BE2C (cell line): ENCODE measurements around the gene COL23A1.
A peak's percentile ranks its signal among the peaks of the same experiment; 100 is the strongest.

ENCODE experiments used
- DNase-seq: peaks from one replicate; pipeline ENCODE4 v3.0.0-alpha.2; 2020
- H3K27me3 ChIP-seq: fragments of 250-450 bp; sonication (Bioruptor Pico); 2 replicates; pipeline ENCODE4 v1.5.1; 2020; ENCODE audit warnings: mild to moderate bottlenecking
- H3K36me3 ChIP-seq: fragments of 250-450 bp; sonication (Bioruptor Pico); 2 replicates; pipeline ENCODE4 v1.5.1; 2020; ENCODE audit warnings: mild to moderate bottlenecking
- H3K4me1 ChIP-seq: fragments of 250-450 bp; sonication (Bioruptor Pico); 2 replicates; pipeline ENCODE4 v1.5.1; 2020
- H3K4me3 ChIP-seq: 2 replicates; pipeline ENCODE4 v1.5.1; 2011; ENCODE audit warnings: low read depth, low read length
- H3K9me3 ChIP-seq: fragments of 250-450 bp; sonication (Bioruptor Pico); 2 replicates; pipeline ENCODE4 v1.5.1; 2020
- TF ChIP-seq, protein P1 (sequence below): IDR thresholded peaks from 2 replicates; pipeline ENCODE4 v1.5.1; 2012; ENCODE audit warnings: mild to moderate bottlenecking, low read depth, low read length

COL23A1 gene

DNA sequence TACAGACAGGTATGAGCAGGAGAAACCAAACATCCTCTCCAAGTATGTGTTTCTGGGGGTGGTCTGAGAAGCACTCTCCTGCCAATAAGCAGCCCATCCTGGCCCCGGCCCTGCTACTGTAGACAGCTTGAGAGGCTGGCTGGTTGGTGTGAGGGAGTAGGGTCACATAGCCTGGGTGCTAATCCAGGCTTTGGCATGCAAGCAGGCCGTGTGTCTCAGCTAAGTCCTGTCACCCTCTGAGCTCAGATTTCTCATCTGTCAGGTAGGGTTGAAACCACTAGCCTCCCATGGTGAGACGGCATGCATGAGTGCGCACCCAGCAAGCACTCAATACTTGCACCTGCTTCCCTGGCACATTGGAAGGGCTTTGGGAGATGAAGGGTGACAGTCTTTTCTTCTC is 307.8 kb downstream of the COL23A1 start:
- TF ChIP-seq, protein P1, sequence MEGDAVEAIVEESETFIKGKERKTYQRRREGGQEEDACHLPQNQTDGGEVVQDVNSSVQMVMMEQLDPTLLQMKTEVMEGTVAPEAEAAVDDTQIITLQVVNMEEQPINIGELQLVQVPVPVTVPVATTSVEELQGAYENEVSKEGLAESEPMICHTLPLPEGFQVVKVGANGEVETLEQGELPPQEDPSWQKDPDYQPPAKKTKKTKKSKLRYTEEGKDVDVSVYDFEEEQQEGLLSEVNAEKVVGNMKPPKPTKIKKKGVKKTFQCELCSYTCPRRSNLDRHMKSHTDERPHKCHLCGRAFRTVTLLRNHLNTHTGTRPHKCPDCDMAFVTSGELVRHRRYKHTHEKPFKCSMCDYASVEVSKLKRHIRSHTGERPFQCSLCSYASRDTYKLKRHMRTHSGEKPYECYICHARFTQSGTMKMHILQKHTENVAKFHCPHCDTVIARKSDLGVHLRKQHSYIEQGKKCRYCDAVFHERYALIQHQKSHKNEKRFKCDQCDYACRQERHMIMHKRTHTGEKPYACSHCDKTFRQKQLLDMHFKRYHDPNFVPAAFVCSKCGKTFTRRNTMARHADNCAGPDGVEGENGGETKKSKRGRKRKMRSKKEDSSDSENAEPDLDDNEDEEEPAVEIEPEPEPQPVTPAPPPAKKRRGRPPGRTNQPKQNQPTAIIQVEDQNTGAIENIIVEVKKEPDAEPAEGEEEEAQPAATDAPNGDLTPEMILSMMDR: no peak
- Histone ChIP-seq H3K27me3 (no peaks in the 10 kb centered on the region), H3K4me3 (no peak overlapping the region), H3K36me3 (no peaks in the 10 kb centered on the region), H3K9me3 (peaks cover 8% of the 10 kb centered on the region), H3K4me1 (0 out of 2 replicates have a peak, but pooled peaks cover 4% of the 10 kb centered on the region)
- DNase-seq: no peak

DNA sequence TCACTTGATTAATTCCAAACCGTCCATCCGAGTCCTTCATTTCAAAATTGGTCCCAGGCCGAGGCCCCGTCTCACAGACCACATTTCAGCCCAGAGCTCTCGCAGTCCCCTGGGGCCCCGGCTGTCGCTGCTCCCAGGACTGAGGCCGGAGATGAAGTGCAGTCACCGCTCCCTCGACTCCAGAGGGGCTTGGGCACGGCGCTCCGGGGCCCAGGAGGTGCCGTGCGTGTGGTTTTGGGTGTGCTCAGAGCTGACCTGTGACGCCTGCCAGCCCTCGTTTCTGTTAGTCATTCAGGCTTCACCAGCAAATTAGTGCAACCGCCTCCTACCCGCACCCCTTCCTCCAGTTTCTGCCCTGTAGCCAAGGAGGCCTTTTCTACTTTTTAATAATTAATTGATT is 308.9 kb downstream of the COL23A1 start:
- Histone ChIP-seq H3K36me3 (no peaks in the 10 kb centered on the region), H3K9me3 (peaks cover 8% of the 10 kb centered on the region), H3K27me3 (no peaks in the 10 kb centered on the region), H3K4me1 (0 out of 2 replicates have a peak, but pooled peaks cover 4% of the 10 kb centered on the region), H3K4me3 (no peak overlapping the region)
- TF ChIP-seq, protein P1: no peak
- peak; percentile 66 for DNase-seq

DNA sequence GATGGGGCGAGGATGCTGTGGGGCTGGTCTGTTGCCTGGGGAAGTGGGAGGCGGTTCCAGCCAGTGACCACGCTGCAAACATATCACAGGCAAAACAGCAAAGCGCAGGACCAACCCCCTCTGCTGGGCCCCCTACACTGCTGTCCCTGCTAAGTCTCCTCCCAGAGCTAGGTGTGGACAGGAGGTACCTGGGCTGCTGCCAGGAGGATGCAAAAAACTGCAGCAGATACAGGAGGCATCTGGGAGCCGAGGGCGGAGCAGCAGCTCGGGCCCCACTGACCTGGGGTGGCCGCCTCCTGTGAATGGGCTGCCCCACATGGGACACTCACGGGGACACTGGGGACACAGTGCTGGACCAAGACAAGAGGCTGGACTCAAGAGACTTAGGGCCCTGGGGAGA is 309.6 kb downstream of the COL23A1 start:
- Histone ChIP-seq H3K4me1 (0 out of 2 replicates have a peak, but pooled peaks cover 4% of the 10 kb centered on the region), H3K9me3 (peaks cover 8% of the 10 kb centered on the region), H3K27me3 (no peaks in the 10 kb centered on the region), H3K36me3 (no peaks in the 10 kb centered on the region), H3K4me3 (no peak overlapping the region)
- DNase-seq: no peak
- TF ChIP-seq, protein P1: no peak

DNA sequence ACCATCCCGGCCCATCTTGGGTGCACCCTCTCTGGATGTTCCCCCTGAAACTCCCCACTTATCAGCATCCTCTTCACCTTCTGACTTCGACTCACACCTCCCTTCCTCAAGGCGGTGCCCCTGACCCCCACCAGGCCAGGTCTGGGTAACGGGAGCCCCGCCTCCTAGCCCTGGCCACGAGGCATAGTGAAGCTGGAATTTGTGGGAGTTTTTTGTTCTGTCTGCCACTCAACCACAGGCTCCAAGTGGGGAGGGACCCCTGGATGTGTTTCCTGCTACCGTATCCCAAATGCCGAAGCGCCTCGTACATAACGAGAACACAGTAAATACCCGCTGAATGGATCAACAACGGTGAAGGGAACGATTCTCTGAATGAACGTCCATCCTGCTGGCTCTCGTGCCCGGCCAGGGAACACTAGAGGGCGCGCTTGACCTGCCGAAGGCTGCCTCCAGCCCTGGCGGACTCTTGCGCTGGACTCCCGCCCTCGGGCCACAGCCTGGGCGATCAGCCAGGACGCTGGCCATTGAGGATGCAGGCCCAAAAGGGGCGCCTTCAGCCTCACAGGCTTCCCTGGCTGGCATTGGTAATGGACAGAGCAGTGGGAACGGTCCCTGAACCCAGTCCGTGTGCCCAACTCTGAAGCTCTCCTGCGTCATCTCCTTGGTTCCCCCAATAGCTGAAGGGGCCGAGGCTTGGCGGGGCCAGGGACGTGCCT is 310.3 kb downstream of the COL23A1 start:
- Histone ChIP-seq H3K9me3 (peaks cover 8% of the 10 kb centered on the region), H3K27me3 (no peaks in the 10 kb centered on the region), H3K4me3 (no peak overlapping the region), H3K4me1 (0 out of 2 replicates have a peak, but pooled peaks cover 4% of the 10 kb centered on the region), H3K36me3 (no peaks in the 10 kb centered on the region)
- TF ChIP-seq, protein P1: peak; percentile 97
- peak; percentile 91 for DNase-seq

DNA sequence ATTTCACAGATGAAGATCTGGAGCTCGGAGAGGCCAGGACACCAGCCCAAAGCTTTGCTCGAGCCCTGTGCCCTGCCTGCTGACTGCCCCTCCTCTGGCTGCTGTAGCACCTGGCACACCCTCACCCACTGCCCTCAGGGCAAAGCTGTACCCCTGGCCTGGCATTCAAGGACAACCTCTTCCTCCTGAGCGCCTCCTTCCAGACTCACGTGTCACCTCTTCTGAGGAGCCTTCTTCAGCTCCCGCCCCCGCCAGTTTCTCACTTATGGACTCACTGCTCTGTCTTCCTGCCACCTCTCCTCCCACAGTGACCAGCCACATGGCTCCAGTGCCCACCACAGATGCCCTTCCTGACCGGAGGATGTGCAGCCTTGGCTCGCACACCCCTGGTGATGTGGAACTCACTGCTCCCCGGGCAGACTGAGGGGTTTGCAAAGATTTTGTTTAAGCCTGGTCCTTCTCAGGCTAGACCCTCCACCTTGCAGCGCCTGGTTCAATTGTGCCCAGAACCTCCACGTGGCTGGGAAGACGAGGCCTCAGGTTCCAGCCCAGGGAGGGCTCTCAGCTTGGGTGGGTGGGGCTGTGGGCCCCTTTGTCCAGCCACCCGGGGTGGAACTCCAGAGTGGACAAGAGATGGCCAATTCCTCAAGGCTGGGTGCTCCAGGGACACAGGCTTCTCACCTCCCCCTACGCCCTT is 311.0 kb downstream of the COL23A1 start:
- Histone ChIP-seq H3K36me3 (no peaks in the 10 kb centered on the region), H3K4me3 (no peak overlapping the region), H3K27me3 (no peaks in the 10 kb centered on the region), H3K9me3 (peaks cover 6% of the 10 kb centered on the region), H3K4me1 (0 out of 2 replicates have a peak, but pooled peaks cover 4% of the 10 kb centered on the region)
- DNase-seq: no peak
- TF ChIP-seq, protein P1: no peak
